GM21576 (cell line): Measurements from ENCODE around the gene LTB4R2.
A peak's percentile ranks its signal among the peaks of the same experiment; 100 is the strongest.

Experiments used
- ATAC-seq: cut with Tn5 transposase; IDR thresholded peaks from one replicate; pipeline ENCODE4 v1.9.1; 2021; ENCODE audit warnings: mild to moderate bottlenecking, moderate library complexity; ENCODE audit not compliant: unreplicated experiment

The LTB4R2 gene

GRCh38 chr14:24309538-24310264 is at the start of gene LTB4R2:
Gene LTB4R2 (plus strand): TSS chr14:24310140. CDS start chr14:24310665, 525 bp downstream.
- ATAC-seq, result no peak

DNA sequence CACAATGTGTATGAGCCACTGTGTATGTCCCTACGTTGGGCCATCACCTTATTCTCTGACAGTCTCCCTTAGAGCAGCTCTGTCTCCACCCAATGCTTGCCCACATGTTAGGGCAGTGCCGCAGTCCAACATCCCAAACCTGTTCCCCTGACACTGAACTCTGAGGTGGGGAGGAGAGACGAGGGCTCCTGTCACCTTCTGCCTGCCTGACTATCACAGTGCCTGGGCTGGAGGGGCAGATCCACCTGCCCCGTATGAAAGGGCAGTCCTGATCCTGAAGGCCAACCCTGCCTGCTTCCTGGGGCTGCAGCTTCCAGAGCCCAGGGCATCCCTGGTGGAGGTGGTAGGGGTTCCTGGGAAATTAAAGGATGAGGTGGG is 49.2 kb upstream of the LTB4R2 start:
- ATAC-seq, result no peak

DNA sequence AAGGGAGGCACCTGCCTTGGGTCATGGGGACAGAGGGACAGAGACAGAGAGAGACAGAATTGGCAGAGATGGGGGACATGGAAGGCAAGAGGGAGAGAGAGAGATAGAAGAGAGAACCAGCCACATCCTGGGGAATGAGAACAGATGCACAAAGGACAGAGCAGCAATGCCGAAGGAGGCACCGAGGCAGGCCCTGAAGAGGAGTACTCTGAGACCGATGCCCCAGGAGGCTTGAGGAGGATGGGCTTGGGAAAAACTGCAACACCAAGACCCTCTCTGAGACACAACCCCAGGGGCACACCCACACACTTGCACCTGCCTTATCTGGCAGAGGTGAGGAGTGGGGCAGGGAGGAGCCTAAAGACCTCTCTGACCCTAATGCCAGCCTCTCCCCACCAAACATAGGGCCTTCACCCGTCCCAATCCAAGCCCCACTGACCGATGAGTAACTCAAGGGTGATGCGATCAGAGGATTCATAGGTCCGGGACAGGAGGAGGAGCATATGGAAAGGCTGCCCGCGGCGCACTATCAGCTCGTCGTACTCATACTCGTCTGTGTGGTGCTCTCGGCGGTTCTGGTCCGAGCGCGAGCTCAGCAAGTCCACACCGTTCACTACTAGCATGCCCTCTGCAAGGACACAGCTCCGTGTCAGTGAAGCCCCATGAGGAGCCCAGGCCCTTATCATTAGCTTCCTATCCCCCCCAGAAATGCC is 48.5 kb upstream of the LTB4R2 start:
- ATAC-seq, result no peak

DNA sequence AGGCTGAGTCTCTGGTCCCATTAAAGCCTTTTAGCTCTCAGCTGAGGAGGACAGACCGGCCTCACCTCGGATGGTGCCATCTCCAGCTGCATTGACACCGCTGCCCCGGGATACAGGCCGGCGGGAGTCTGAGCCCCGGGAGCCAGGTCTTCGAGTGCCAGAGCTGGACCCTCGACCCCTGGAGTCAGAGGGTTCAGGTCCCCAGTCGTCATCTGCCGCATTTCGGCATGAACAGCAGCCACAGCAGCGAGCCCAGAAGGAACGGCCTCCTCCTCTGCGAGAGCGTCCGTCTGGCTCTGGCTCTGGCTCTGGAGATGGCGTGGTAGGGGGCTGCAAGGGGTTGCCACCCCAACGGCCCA is 48.0 kb upstream of the LTB4R2 start:
- ATAC-seq, result no peak

DNA sequence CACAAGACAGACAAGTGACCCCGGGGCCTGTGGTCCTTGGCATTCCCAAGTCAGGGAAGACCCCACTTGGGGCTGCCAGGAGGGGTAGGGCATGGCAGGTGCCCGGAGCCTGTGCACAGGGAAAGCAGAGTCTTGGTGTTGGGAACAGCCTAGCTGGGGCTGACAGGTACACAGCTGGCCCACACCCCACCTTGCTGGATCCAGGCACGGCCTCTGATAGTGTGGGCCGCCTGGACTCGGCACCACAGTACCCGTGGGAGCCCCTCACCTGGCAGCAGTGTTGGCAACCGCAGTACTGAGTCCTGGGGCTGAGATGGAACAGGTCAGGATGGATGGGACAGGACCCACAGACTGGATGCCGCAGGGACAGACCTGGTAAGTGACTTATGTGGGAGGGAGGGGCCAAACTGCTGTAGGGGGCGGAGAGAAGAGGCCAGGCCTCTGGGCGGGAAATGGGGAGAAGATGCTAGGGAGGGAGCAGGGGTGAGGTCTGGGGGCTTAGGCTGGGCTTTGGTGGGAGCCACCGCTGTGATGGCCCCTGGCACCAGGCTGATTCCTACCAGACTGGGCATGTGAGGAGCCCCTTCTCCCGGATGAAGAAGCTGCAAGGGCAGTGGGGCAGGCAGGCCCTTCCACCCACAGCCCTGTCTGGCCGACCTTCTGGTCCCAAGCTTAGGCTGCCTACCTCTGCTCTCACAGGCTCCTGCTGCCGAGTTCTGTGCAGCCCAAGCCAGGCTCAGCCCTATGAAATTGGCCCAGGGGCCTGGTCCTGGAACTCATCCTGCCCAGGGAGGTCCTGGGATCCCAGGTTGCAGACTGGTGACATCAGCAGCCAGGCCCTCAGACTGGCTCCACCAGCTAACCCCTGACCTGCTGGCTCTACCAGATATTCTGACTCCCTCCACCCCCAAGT is 46.9 kb upstream of the LTB4R2 start, which contains the start of gene TGM1:
Gene TGM1, minus strand, starts transcription at position 357 of the 913 bp plus-strand sequence. CDS start 825 bp downstream, outside the sequence.
- ATAC-seq, result no peak

- no peak for ATAC-seq
Observed at GRCh38 chr14:24263848-24264247, 46.1 kb upstream of the LTB4R2 start.

DNA sequence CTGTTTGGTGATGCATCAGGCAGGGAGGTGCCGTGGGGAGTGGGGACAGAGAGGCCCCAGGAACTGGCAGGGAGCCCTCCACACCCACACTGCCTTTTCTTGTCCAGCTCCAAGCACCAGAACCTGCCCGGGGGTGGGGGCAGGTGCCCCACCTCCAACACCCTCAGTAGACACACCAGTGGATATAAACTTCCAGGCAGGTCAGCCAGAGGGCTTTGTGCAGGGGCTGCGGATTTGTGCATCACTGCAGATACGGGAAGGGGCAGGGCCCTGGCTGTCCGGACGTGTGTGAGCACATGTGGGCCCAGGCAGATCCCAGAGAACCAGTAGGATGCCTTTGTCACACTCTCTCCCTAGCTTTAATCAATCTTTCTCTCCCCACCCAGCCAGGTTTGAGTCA is 45.6 kb upstream of the LTB4R2 start:
- no peak for ATAC-seq

DNA sequence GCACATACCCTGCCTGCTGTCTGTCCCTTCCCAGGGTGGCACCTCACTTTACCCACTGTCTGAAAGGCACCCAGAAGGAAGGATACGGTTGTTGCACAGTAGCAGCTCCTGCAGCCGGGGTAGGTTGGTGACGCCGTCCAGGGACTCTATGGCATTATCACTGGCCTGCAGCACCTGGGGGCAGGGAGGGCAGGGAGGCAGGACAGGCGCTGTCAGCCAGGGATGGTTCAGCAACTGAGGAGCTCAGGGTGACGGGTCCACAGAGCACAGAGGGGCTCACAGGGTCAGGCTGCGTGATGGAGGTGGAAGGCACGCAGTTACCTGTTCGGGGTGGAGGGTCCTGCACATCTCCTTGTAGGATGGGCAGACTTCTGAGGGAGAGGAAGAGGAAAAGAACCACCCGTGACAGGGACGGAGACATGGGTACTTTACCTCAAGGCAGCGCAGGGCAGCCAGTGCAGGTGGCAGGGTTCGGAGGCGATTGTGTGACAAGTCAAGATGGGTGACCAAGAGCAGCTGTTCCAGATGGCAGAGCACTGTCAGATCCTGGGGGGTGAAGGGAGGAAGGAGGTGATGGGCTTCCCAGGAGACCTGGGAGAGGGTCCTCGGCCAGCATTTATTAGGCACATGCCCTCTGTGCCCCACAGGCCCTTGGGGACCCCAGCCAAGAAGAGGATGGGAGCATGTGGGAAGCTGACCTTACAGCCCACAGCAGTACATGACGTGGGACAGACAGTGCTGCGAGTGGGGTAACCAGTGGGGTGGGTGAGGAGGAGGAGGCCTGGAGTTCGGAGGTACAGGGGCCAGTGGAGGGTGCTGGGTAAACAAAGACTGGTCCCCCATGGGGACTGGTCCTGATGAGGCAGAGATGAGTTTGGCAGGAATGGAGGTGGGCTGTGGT is 43.3 kb upstream of the LTB4R2 start:
- ATAC-seq, result no peak

DNA sequence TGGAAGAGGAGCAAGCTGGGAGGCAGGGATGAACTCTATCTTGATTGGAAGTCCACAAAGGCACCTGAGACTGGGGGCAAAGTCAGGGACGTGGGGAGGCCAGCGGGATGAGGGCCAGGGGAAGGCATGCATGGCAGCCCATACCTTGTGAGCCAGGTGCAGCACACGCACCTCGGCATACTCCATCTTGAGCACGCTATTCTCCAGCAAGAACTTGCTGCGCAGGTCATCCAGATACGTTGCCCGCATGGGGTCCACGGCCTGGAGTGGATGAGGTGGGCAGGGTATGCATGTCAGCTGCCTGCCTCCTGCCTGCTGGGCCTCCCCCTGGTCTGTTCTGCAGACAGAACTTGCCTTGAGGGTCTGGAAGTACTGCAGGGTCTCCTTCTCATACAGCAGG is 42.4 kb upstream of the LTB4R2 start:
- ATAC-seq, result no peak

- no peak for ATAC-seq
Observed at GRCh38 chr14:24268225-24268624, 41.7 kb upstream of the LTB4R2 start.

- ATAC-seq, result no peak
Observed at GRCh38 chr14:24269368-24269767, 40.6 kb upstream of the LTB4R2 start.

GRCh38 chr14:24269910-24270536 is 39.9 kb upstream of the LTB4R2 start:
- no peak for ATAC-seq

GRCh38 chr14:24270537-24271133 is 39.3 kb upstream of the LTB4R2 start:
- ATAC-seq, result no peak

- ATAC-seq, result peak; percentile 78
Observed at GRCh38 chr14:24271134-24271833, 38.7 kb upstream of the LTB4R2 start, which contains the start of gene RABGGTA. Gene RABGGTA (minus strand): TSS chr14:24271597. CDS start chr14:24271115, 482 bp downstream.

GRCh38 chr14:24271834-24272263 is 38.1 kb upstream of the LTB4R2 start:
- no peak for ATAC-seq

- ATAC-seq, result no peak
Observed at GRCh38 chr14:24272467-24272866, 37.5 kb upstream of the LTB4R2 start.

- ATAC-seq, result no peak
Observed at GRCh38 chr14:24273422-24273998, 36.4 kb upstream of the LTB4R2 start.

GRCh38 chr14:24274101-24274543 is 35.8 kb upstream of the LTB4R2 start:
- ATAC-seq, result peak; percentile 44
